H1 (cell line): ENCODE data around the gene VWF. TPM values are rescaled to one million over a fixed set of nuclear protein-coding genes. Genes with fewer than 3 reads are reported as not detected.

Source experiments
- CBX5 ChIP-seq: fragments of 300-800, 300-1000 bp; sonication (generic); IDR thresholded peaks from 2 replicates; pipeline ENCODE4 v1.7.1; 2016; ENCODE audit warnings: antibody characterized with exemption, low read length, low read depth
- CHD2 ChIP-seq: IDR thresholded peaks from 2 replicates; pipeline ENCODE4 v1.6.1; 2012; ENCODE audit warnings: low read length, improper control_type of control experiment
- GABPA ChIP-seq: IDR thresholded peaks from 2 replicates; pipeline ENCODE4 v1.6.1; 2011; ENCODE audit warnings: mild to moderate bottlenecking, low read length, moderate library complexity, borderline replicate concordance; ENCODE audit not compliant: insufficient read depth
- SP4 ChIP-seq: IDR thresholded peaks from 2 replicates; pipeline ENCODE4 v1.6.1; 2012; ENCODE audit warnings: low read length, inconsistent platforms
- polyA plus RNA-seq, 7 experiments: library from polyadenylated mRNA; depleted of rRNA in 3 of 7; stranded (reverse) in 5 of 7; unstranded in 2 of 7; fragments of >200 nt in 5 of 7; fragments of 200-250 nt in 2 of 7; gene quantifications; 1 replicate in 5 of 7; 2 replicates in 1 of 7; 4 replicates in 1 of 7; pipeline versions ENCODE4 v1.2.1 to v1.2.3, GENCODE V29; 2011 to 2013; ENCODE audit warnings: missing spikeins in 2 of 7, mixed read lengths in 2 of 7
- total RNA-seq: library from RNA; stranded (reverse); fragmentation: NEBNext Ultra II Directional; extraction: Animal tissue kit (Norgen Biotek cat#: 25700); gene quantifications from 2 replicates; pipeline ENCODE4 v1.2.1, GENCODE V29; 2021

The VWF gene
- total and polyA plus RNA-seq, 2 of the 8 experiments (the other 6 are each of a cell fraction or from before 2014, with no cell fraction given), result 0.39 to 0.60 TPM

- no peak for TF ChIP-seq GABPA
- no peak for TF ChIP-seq CHD2
- no peak for TF ChIP-seq CBX5
- TF ChIP-seq SP4, result no peak
Observed at GRCh38 chr12:6172086-6172485, 47.6 kb upstream of the VWF start (continued).
